ENCODE data around the gene CNOT1.

CNOT1 gene

GRCh38 chr16:58605562-58605961 is 24.1 kb downstream of the CNOT1 start:
- no peak overlapping the region for H3K4me3 ChIP-seq (ENCODE audit: low read depth, low read length)
- TF ChIP-seq MAX (IDR thresholded peaks at IDR 0.05; ENCODE audit: low read depth, low read length) (no peak), MYC (IDR thresholded peaks at IDR 0.05; ENCODE audit: low read depth, low read length) (no peak), POLR2A (IDR thresholded peaks at IDR 0.05; ENCODE audit: extremely low read depth, insufficient read length) (no peak)
- TF ChIP-seq, protein P1, sequence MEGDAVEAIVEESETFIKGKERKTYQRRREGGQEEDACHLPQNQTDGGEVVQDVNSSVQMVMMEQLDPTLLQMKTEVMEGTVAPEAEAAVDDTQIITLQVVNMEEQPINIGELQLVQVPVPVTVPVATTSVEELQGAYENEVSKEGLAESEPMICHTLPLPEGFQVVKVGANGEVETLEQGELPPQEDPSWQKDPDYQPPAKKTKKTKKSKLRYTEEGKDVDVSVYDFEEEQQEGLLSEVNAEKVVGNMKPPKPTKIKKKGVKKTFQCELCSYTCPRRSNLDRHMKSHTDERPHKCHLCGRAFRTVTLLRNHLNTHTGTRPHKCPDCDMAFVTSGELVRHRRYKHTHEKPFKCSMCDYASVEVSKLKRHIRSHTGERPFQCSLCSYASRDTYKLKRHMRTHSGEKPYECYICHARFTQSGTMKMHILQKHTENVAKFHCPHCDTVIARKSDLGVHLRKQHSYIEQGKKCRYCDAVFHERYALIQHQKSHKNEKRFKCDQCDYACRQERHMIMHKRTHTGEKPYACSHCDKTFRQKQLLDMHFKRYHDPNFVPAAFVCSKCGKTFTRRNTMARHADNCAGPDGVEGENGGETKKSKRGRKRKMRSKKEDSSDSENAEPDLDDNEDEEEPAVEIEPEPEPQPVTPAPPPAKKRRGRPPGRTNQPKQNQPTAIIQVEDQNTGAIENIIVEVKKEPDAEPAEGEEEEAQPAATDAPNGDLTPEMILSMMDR (IDR thresholded peaks at IDR 0.05; ENCODE audit: low read depth, low read length) = no peak

GRCh38 chr16:58591083-58591482 is 38.5 kb downstream of the CNOT1 start:
- DNase-seq (ENCODE audit: low read depth) = no peak
- TF ChIP-seq, protein P1 (IDR thresholded peaks at IDR 0.05; ENCODE audit: low read depth, low read length) = no peak
- TF ChIP-seq POLR2A (IDR thresholded peaks at IDR 0.05; ENCODE audit: extremely low read depth, insufficient read length) (no peak), MAX (IDR thresholded peaks at IDR 0.05; ENCODE audit: low read depth, low read length) (no peak), MYC (IDR thresholded peaks at IDR 0.05; ENCODE audit: low read depth, low read length) (no peak)
- no peak overlapping the region for H3K4me3 ChIP-seq (ENCODE audit: low read depth, low read length)

More at GRCh38 chr16:58605562-58605961, 24.1 kb downstream of the CNOT1 start:
- DNase-seq (ENCODE audit: low read depth) = no peak

- no peak for DNase-seq (ENCODE audit: low read depth)
- no peak overlapping the region for H3K4me3 ChIP-seq (ENCODE audit: low read depth, low read length)
- no peak for TF ChIP-seq POLR2A (IDR thresholded peaks at IDR 0.05; ENCODE audit: extremely low read depth, insufficient read length)
- TF ChIP-seq, protein P1 (IDR thresholded peaks at IDR 0.05; ENCODE audit: low read depth, low read length) = no peak
- no peak for TF ChIP-seq MYC (IDR thresholded peaks at IDR 0.05; ENCODE audit: low read depth, low read length)
- TF ChIP-seq MAX (IDR thresholded peaks at IDR 0.05; ENCODE audit: low read depth, low read length) = no peak
These were observed 40.2 kb downstream of the CNOT1 start for GRCh38 chr16:58589326-58589905.

GRCh38 chr16:58588406-58588805 is 41.2 kb downstream of the CNOT1 start:
- no peak for TF ChIP-seq MYC (IDR thresholded peaks at IDR 0.05; ENCODE audit: low read depth, low read length)
- TF ChIP-seq POLR2A (IDR thresholded peaks at IDR 0.05; ENCODE audit: extremely low read depth, insufficient read length) = no peak
- TF ChIP-seq, protein P1 (IDR thresholded peaks at IDR 0.05; ENCODE audit: low read depth, low read length) = no peak
- TF ChIP-seq MAX (IDR thresholded peaks at IDR 0.05; ENCODE audit: low read depth, low read length) = no peak
- no peak for DNase-seq (ENCODE audit: low read depth)
- H3K4me3 ChIP-seq (ENCODE audit: low read depth, low read length) = no peak overlapping the region

- TF ChIP-seq, protein P1 (IDR thresholded peaks at IDR 0.05; ENCODE audit: low read depth, low read length) = no peak
- peak; percentile 20 for DNase-seq (ENCODE audit: low read depth)
- H3K4me3 ChIP-seq (ENCODE audit: low read depth, low read length) = no peak overlapping the region
These were observed 43.1 kb downstream of the CNOT1 start for GRCh38 chr16:58586340-58587030.

Measured in NB4 (cell line).